Natural killer cell (primary cell): Measurements from ENCODE around the gene MARK2. TPM values are rescaled to one million over a fixed set of nuclear protein-coding genes. Genes with fewer than 3 reads are reported as not detected.

Source experiments
- ATAC-seq, 3 donors: fragments of 150-1000 bp in 2 of 3; fragments of 200-7000 bp in 1 of 3; cut with Tn5 transposase; 1 replicate in 1 of 3; 2 replicates in 2 of 3; pipeline ENCODE4 v1.10.0; 2021; ENCODE audit warnings: mild to moderate bottlenecking in 2 of 3, moderate library complexity in 2 of 3
- DNase-seq, 2 donors: peaks; one replicate each; pipeline versions ENCODE4 v3.0.0 to v3.0.0-alpha.2; 2013 to 2021; ENCODE audit warnings: mixed read lengths in 1 of 2
- H3K27ac ChIP-seq: one replicate; pipeline ENCODE4 v1.5.1; 2013; ENCODE audit warnings: mild to moderate bottlenecking, low read length
- H3K27me3 ChIP-seq: one replicate; pipeline ENCODE4 v1.6.1; 2013; ENCODE audit warnings: low read length; ENCODE audit not compliant: control insufficient read depth, insufficient read depth
- H3K36me3 ChIP-seq: one replicate; pipeline ENCODE4 v1.6.1; 2013; ENCODE audit warnings: low read length; ENCODE audit not compliant: control insufficient read depth, insufficient read depth
- H3K4me1 ChIP-seq: one replicate; pipeline ENCODE4 v1.6.1; 2013; ENCODE audit warnings: low read length; ENCODE audit not compliant: control insufficient read depth, insufficient read depth
- H3K4me3 ChIP-seq: one replicate; pipeline ENCODE4 v1.5.1; 2013; ENCODE audit warnings: low read length
- H3K9me3 ChIP-seq: one replicate; pipeline ENCODE4 v1.6.1; 2013; ENCODE audit warnings: low read length; ENCODE audit not compliant: control insufficient read depth, insufficient read depth
- H3K27ac Mint-ChIP-seq, 2 donors: one replicate each; pipeline ENCODE4 v1.8.0; 2022; ENCODE audit warnings: mild to moderate bottlenecking in 2 of 2, mixed read lengths in 2 of 2, moderate library complexity in 1 of 2
- H3K27me3 Mint-ChIP-seq, 2 donors: one replicate each; pipeline ENCODE4 v1.8.0; 2022; ENCODE audit warnings: low read depth in 2 of 2, mixed read lengths in 2 of 2
- H3K36me3 Mint-ChIP-seq: one replicate; pipeline ENCODE4 v1.8.0; 2022; ENCODE audit warnings: mixed read lengths
- H3K4me1 Mint-ChIP-seq, 2 donors: one replicate each; pipeline ENCODE4 v1.8.0; 2022; ENCODE audit warnings: mixed read lengths in 2 of 2
- H3K4me3 Mint-ChIP-seq: one replicate; pipeline ENCODE4 v1.8.0; 2022; ENCODE audit warnings: mild to moderate bottlenecking, moderate library complexity, mixed read lengths
- H3K9me3 Mint-ChIP-seq, 2 donors: one replicate each; pipeline ENCODE4 v1.8.0; 2022; ENCODE audit warnings: mixed read lengths in 2 of 2
- WGBS: methylation state at CpG from one replicate; pipeline ENCODE4 v1.1.7; 2013; ENCODE audit warnings: missing lambda C conversion rate; ENCODE audit not compliant: insufficient coverage; 5-methylcytosine and 5-hydroxymethylcytosine counted together
- intact Hi-C: fragments of 100-400 bp; cut with micrococcal nuclease; formaldehyde crosslinking; loops from one replicate; pipeline ENCODE4 v1.14.2; 2022
- total RNA-seq, 4 donors: library from RNA; stranded (reverse); fragments of 120-200 nt in 1 of 4; gene quantifications; one replicate each; pipeline versions ENCODE4 v1.2.3 to v1.2.4, GENCODE V29; 2013 to 2022
- TF ChIP-seq, protein P1 (sequence below): fragments of 200-600 bp; IDR thresholded peaks from one replicate; pipeline ENCODE4 v1.8.0; 2022; ENCODE audit warnings: antibody characterized with exemption

Gene MARK2
- total RNA-seq, 3 donors from 2014 or later (not counting 1 experiment from before 2014, with no cell fraction given), result 63.8 to 88.4 (median 80.2) TPM

DNA sequence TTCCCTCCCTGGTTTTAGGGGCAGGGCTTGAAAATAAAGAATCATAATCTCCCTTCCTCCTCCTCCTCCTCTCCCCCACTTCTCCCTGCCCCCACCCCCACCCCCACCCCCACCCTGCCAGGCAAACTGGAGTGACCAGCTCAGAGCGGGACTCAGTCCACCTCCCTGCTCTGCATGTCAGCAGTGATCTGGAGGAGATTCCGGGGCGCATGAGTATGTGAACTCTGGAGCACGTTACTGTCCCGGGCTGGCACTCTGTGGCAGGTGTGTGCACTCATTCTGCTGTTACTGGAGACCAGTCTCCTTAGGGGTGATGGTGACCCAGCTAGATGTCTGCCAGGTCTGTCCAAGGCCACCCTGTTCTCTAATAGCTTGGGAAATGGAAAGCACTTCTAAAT, 33.9 kb downstream of the MARK2 start:
- ATAC-seq, result no peak
- Histone ChIP-seq H3K27ac (peak overlapping the region; percentile 19), H3K27me3 (no peaks in the 10 kb centered on the region), H3K9me3 (no peaks in the 10 kb centered on the region), H3K4me3 (no peak overlapping the region), H3K36me3 (peaks cover 7% of the 10 kb centered on the region), H3K4me1 (peaks cover 79% of the 10 kb centered on the region)
- H3K27ac Mint-ChIP-seq, result peak overlapping the region; percentile 63 to 76
- TF ChIP-seq, protein P1, sequence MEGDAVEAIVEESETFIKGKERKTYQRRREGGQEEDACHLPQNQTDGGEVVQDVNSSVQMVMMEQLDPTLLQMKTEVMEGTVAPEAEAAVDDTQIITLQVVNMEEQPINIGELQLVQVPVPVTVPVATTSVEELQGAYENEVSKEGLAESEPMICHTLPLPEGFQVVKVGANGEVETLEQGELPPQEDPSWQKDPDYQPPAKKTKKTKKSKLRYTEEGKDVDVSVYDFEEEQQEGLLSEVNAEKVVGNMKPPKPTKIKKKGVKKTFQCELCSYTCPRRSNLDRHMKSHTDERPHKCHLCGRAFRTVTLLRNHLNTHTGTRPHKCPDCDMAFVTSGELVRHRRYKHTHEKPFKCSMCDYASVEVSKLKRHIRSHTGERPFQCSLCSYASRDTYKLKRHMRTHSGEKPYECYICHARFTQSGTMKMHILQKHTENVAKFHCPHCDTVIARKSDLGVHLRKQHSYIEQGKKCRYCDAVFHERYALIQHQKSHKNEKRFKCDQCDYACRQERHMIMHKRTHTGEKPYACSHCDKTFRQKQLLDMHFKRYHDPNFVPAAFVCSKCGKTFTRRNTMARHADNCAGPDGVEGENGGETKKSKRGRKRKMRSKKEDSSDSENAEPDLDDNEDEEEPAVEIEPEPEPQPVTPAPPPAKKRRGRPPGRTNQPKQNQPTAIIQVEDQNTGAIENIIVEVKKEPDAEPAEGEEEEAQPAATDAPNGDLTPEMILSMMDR, result no peak
- WGBS, result 94% methylated on average over 5 of the region's 5 CpGs
- no peaks in the 10 kb centered on the region for H3K36me3 Mint-ChIP-seq
- no peaks in the 10 kb centered on the region for H3K27me3 Mint-ChIP-seq
- H3K9me3 Mint-ChIP-seq, result no peaks in the 10 kb centered on the region
- DNase-seq, result no peak
- H3K4me3 Mint-ChIP-seq, result peak overlapping the region; percentile 40
- intact Hi-C loops, result loop anchor here (2.0 to 5.0 kb wide), 2 partner anchors 16 to 45 kb away; partner anchors contain the start of gene RCOR2
- peaks cover 68 to 72% of the 10 kb centered on the region in 2 donors for H3K4me1 Mint-ChIP-seq

DNA sequence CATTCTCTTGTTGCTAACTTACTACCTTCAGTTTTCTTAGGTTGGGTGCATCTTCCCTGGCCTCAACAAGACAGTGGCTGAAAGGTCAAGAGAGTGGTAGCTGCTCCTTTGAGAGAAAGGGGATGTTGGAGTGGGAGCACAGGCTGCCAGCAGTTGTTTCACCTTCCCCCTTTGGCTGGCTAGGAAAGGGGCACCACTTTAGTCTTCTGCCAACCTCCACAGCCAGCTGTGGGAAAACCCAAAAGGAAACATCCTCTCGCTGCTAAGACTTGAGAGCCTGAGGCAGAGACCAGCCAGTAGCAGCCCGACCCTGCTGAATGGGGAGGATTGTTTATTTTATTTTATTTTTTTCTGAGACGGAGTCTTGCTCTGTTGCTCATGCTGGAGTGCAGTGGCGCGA, 34.4 kb downstream of the MARK2 start:
- TF ChIP-seq, protein P1, result no peak
- peak overlapping the region; percentile 40 for H3K4me3 Mint-ChIP-seq
- Histone ChIP-seq H3K36me3 (peaks cover 7% of the 10 kb centered on the region), H3K9me3 (no peaks in the 10 kb centered on the region), H3K4me3 (no peak overlapping the region), H3K4me1 (peaks cover 74% of the 10 kb centered on the region), H3K27me3 (no peaks in the 10 kb centered on the region), H3K27ac (peak overlapping the region; percentile 19)
- intact Hi-C loops, result loop anchor here (2.0 to 5.0 kb wide), 2 partner anchors 15 to 44 kb away; partner anchors contain the start of gene RCOR2
- WGBS, result 80% methylated on average over 5 of the region's 5 CpGs
- H3K9me3 Mint-ChIP-seq, result no peaks in the 10 kb centered on the region
- peak overlapping the region; percentile 63 to 76 for H3K27ac Mint-ChIP-seq
- H3K27me3 Mint-ChIP-seq, result no peaks in the 10 kb centered on the region
- peaks cover 68 to 74% of the 10 kb centered on the region in 2 donors for H3K4me1 Mint-ChIP-seq
- no peaks in the 10 kb centered on the region for H3K36me3 Mint-ChIP-seq
- no peak for DNase-seq
- ATAC-seq, result no peak

DNA sequence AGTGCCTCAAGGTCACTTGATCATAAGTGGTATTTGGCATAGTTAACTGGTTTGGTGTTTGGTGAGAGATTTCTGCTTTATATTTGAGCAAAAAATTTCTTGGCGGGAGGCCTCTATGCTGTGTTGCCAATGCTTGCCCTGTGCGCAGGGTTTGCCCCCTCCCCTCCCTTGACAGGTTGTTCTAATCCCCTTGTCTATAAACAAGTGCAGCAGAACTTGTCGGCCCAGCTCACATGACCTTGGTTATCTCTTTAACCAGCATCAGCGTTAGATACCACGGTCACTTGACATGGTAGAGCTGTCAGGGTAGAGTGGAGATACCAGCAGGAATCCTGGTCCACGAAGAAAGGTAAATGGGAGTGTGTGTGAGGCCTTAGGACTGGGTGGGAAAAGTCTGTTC, 35.6 kb downstream of the MARK2 start:
- ATAC-seq (no peak), DNase-seq (no peak)
- no peaks in the 10 kb centered on the region for H3K36me3 Mint-ChIP-seq
- H3K27me3 Mint-ChIP-seq, result no peaks in the 10 kb centered on the region
- peak overlapping the region; percentile 63 to 76 for H3K27ac Mint-ChIP-seq
- Histone ChIP-seq H3K27ac (no peak overlapping the region), H3K4me1 (peaks cover 62% of the 10 kb centered on the region), H3K9me3 (no peaks in the 10 kb centered on the region), H3K27me3 (no peaks in the 10 kb centered on the region), H3K4me3 (no peak overlapping the region), H3K36me3 (peaks cover 8% of the 10 kb centered on the region)
- intact Hi-C loops, result loop anchor here (5.0 kb wide), 1 partner anchor 43 kb away; the partner anchor contains the start of gene RCOR2
- WGBS, result 57% methylated on average over 6 of the region's 6 CpGs
- H3K9me3 Mint-ChIP-seq, result no peaks in the 10 kb centered on the region
- TF ChIP-seq, protein P1, result no peak
- peaks cover 56 to 68% of the 10 kb centered on the region in 2 donors for H3K4me1 Mint-ChIP-seq
- H3K4me3 Mint-ChIP-seq, result peak overlapping the region; percentile 9

DNA sequence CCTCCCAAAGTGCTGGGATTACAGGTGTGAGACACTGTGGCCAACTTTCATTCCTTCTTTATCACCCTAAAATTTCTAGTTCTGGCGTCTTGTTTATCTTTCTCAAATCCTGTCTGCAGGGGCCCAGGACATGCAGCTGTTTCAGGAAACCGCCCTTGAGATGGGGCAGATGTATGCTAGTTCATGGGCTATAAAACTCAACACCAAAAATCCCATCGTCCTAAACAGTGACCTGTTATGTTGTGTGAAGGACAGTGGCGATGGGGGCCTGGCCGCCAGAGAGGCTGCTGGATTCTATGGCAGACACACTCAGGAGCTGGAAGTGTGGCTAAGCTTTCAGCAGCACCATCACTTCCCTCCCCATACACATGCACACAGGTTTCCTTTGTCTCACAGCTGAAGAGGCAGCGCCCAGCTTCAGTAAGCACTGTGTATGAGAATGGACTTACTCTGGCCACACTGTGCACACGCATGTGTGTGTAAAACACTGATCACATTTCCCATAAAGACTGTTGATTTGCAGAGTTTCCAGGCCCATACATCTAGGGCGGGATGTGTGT, 36.7 kb downstream of the MARK2 start:
- ATAC-seq (no peak), DNase-seq (no peak)
- no peaks in the 10 kb centered on the region for H3K27me3 ChIP-seq
- H3K36me3 Mint-ChIP-seq, result no peaks in the 10 kb centered on the region
- H3K9me3 ChIP-seq, result no peaks in the 10 kb centered on the region
- H3K4me1 ChIP-seq, result peaks cover 58% of the 10 kb centered on the region
- intact Hi-C loops, result no loop called here
- H3K4me3 Mint-ChIP-seq, result peak overlapping the region; percentile 49
- peak overlapping the region; percentile 39 to 68 for H3K27ac Mint-ChIP-seq
- peaks cover 8% of the 10 kb centered on the region for H3K36me3 ChIP-seq
- H3K9me3 Mint-ChIP-seq, result no peaks in the 10 kb centered on the region
- no peak overlapping the region for H3K4me3 ChIP-seq
- no peaks in the 10 kb centered on the region for H3K27me3 Mint-ChIP-seq
- H3K4me1 Mint-ChIP-seq, result peaks cover 56 to 67% of the 10 kb centered on the region in 2 donors
- WGBS, result 94% methylated on average over 5 of the region's 8 CpGs
- no peak overlapping the region for H3K27ac ChIP-seq
- TF ChIP-seq, protein P1, result no peak
